ENCODE measurements around the gene PCYT2.
"Not testable (repeated sequence)": the region's sequence is repeated elsewhere in the genome, so short reads cannot be mapped to it uniquely, and the experiment has no call there.

The PCYT2 gene

GRCh38 chr17:81927653-81928543 is 16.7 kb upstream of the PCYT2 start, which contains the start of gene MAFG:
Gene MAFG (minus strand): TSS chr17:81927735. CDS start chr17:81923185, 4,550 bp downstream.
- peak; percentile 96 for DNase-seq (ENCODE audit: low spot score)

DNA sequence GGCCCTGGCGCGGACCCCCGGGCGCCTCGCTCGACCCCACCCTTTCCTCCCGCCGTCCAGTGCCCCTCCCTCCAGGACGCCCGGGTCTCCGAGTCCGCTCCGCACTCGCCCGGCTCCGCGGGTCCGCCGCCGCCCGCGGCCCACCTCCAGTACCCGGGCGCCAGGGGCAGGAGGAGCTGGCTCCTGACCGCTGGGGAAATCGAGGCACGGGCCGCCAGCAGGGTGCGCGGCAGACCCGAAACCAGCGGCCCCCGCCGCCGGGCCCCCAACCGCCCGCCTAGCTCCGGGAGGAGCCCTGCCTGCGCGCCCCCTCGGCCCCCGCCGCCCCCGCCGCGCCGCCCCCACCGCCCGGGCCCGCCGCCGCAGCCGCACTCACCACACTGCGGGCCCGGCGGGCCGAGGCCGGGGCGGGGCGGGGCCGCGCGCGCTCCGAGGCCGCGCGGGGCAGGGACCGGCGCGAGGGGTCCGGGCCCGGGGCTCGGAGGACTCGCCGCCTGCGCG is 16.0 kb upstream of the PCYT2 start:
- DNase-seq (ENCODE audit: low spot score): no peak

- DNase-seq (ENCODE audit: low spot score): peak; percentile 63
Measured at GRCh38 chr17:81926451-81927151, 15.4 kb upstream of the PCYT2 start.

GRCh38 chr17:81925860-81926450 is 14.8 kb upstream of the PCYT2 start:
- DNase-seq (ENCODE audit: low spot score): no peak

DNA sequence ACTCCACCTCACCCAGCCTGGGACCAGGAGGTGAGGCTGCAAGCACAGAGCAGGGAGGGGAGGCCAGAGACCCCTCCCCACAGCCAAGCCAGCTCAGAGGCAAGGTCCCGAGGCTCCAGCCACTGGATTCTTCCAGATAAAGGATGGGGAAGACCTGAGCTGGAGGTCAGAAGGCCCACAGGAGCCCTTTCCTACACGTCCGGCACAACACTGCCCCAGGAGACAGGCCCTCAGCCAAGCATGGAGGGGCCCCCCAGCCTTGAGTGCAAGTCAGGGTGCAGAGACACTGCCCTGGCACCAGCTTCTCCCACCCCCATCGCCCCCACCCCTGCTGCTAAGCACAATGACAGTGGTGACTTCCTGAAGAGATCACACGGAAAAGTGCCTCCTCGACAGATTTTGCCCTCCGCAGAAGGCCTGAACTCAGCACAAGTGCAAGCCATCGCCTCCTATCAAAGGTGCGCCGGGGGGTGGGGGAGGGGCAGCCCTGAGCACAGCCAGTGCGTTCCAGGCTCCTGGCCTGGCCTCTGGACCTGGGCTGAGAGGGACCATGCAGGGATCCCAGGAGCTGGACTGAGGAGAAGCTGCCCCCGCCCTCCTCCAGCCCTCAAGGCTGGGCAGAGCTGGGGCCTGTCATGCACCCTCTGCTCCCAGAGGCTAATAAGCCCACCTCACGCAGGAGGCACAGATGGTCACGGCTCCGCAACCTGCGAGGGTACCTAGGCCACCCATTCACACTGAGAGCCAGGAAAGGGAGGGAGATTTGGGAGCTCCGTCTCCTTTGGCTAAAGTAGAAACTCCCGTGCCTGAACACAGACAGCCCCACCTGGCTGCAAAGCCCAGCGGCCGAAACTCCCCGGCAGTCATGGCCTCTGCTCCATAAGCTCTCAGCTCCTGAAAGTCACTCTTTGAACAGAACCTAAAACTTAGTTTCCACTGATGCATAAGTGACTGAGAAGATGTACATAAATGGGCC is 13.6 kb upstream of the PCYT2 start:
- DNase-seq (ENCODE audit: low spot score): no peak

DNA sequence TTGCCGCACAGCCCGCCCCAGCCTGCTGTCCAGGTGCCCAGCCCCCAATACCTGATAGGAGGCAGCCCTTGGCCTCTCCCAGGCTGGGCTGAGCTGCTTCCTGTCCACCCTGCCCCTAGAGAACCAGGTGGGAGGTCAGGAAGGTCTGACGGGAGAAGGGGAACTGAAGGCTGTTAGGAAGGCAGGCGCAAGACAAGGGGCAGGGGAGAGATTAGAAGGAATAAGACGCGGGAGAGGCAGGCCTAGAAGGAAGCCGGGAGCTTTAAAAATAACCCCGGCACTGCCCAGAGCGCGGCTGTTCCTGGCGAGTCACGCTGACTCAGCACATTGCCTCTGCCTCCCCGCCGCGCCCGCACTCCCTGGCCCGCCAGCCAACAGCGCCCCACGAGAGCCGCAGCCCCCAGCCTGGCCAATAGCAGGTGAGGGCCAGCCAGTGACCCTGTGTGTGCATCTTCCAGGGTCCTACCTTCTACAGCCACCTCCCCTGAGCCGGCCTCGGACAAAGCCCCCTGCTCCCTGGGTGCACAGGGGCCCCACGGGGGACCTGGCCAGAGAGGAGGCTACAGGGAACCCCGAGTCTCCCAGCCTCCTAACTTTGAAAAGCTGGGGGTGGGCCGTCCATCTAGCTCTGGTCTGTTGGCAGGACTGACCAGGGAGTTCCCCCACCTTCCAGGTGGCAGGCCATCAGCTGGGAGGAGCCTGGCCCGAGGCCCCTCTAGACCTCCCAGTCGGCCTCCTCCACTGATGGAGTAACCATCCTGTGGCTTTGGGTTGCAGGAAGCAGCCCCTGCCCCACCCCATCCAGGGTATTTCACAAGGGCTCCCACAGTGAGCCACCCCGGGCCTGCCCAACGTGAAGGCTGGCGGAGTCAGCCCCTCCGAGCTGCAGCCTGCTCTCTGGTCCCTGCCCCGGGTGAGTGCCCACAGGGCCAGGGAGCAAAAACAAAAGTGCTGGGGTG is 12.4 kb upstream of the PCYT2 start:
- no peak for DNase-seq (ENCODE audit: low spot score)

- no peak for DNase-seq (ENCODE audit: low spot score)
Measured at GRCh38 chr17:81922566-81923301, 11.5 kb upstream of the PCYT2 start.

- no peak for DNase-seq (ENCODE audit: low spot score)
Measured at GRCh38 chr17:81921996-81922565, 10.9 kb upstream of the PCYT2 start.

GRCh38 chr17:81921537-81921862 is 10.3 kb upstream of the PCYT2 start:
- DNase-seq (ENCODE audit: low spot score): no peak

DNA sequence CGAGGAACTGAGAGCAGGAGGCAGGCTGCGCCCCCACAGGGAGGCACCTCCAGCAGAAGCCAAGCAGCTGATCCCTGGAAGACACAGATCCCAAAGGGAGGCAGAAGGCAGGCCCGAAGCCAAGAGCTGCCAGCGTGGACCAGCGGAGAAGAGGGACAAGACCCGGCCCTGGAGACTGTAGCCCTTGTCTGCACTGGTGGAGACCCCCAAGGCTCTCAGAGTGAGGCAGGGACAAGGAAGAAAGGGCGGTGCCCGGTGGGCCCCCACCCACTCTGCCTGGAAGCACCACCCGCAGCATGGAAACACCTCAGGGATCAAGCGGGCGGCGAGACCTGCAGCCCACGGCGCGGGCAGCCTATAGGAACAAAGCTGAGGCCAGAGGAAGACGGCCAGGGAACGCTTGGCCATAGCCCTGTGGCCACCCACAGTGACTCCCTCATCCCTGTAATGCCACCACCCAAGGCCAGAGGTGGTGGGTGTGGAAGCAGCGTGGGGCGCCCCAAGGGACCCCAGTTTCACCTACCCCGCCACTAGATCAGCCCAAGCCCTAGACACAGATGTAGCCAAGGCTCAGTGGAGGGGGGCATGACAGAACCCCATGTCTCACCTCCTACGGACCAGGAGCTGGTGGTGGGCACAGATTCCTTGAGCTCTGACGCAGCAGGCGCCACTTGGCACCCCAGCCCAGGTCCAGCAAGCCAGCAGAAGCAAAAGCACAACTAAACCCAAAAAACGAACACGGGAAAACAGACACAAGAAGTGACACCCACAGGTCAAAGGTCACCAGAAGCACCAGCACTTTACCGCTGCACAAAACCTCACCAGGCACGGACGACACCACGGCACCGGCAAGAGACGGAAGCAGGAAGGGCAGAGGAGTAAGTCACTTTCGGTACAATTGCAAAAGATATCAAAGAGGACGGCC is 9.7 kb upstream of the PCYT2 start:
- DNase-seq (ENCODE audit: low spot score): no peak

DNA sequence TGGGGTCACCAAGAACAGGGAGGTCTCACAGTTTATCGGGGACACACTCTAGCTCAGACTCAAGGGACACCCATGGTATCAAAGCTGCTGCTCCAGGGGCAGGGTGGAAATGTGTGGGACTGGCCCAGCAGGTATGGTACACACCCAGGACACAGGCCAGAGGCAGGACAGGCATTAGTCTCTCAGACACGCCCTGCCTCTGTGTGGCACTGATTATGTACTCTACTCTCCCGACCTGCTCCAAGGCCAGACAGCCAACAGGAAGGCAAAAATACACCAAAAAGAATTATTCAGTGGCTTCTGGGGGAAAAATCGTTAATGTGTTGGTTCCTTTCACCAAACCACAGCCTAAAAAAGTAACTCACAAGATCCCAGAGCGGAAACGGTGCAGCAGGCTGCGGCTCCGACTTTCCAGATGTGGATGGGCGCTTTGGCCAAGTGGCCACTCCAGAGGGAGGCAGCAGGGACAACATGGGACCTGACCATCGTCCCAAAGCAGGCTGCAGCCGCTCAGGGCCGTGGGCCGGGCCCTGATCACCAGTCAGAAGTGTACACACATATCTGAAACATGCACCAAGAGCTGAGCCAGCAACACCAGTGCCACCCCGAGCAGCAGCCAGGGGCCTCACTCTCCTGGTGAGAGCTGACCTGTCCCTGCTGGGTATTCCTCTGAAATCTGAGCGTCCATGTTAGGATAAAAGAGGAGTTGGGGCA is 7.8 kb upstream of the PCYT2 start:
- DNase-seq (ENCODE audit: low spot score): no peak

DNA sequence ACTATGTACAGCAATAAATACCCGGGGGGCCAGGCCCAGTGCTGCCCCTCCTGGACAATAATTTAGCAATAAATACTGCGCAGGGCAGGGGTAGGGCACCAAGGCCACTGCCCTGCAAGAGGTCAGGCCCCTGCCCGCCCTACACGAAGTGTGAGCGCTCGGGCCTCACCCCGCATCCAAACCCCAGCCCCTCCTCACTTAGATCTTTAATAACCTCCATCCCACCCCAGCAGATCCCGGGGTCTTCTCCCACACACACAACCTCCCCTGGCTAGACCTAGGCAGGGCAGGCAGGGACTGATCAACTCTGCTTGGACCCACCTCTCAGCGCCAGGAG is 7.1 kb upstream of the PCYT2 start:
- DNase-seq (ENCODE audit: low spot score): not testable (repeated sequence)

DNA sequence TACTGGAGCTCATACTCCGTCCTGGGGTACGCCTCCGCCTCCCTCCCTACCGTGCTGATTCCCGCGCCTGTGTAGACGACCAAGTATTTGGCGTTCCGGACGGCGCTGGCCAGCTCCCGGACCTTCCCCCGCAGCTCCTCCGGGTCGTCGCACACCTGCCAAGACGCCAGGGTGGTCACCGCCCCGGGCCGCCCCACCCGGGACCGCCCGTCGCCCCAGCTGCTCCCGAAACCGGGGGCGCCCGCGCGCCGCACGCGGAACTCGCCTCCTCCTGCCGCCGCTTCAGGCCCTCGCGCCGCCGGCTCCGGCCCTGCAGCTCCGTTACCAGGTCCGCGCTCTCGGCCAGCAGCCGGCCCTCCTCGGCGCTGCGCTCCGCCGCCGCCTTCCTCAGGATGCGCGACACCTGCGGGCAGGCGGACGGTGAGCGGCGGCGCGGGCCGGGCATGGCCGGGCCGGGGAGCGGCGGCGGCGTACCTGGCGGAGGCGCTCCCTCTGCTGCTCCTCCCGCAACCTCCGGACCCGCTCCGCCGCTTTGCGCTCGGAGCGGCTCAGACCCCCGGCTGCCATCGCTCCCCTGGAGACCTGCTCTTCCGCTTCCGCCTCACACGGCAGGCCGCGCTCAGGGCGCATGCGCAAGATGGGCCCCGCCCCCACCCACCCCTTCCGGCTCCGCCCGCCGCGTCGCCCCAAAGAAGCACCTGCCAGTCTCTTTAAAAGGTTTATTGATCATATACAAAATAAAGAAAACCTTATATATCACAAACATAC is 6.5 kb upstream of the PCYT2 start, which contains the start of gene SIRT7:
Gene SIRT7 (minus strand): TSS at position 612 of the 768 bp plus-strand sequence. CDS start 45 bp downstream, at position 567.
- DNase-seq (ENCODE audit: low spot score): peak; percentile 81

GRCh38 chr17:81916234-81917001 is 5.2 kb upstream of the PCYT2 start:
- no peak for DNase-seq (ENCODE audit: low spot score)

DNA sequence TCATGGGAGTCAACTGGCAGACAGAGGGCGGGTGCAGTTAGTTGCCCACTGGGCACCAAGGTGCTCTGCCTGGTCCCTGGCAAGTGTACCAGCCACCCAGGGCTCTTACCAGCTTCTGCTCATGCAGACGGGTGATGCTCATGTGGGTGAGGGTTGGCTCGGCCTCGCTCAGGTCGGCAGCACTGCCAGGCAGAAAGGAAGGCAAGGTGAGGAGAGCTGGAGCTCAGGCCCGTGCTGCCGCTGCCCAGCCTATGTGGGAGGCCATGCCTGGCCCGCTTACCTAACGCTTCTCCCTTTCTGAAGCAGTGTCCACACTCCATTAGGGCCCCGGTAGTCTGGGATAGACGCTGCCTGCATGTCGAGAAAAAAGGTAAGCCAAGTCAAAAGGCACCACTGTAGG is 4.1 kb upstream of the PCYT2 start:
- no peak for DNase-seq (ENCODE audit: low spot score)

All from SK-N-DZ (cell line).